Activated CD8-positive, alpha-beta T cell treated with anti-CD3 and anti-CD28 coated beads, Interleukin-2, amount 10 ng/mL, durations not matched to agents 7 days and 5 days (primary cell): ENCODE results near the gene FSTL4. TPM values are rescaled to one million over a fixed set of nuclear protein-coding genes. Genes with fewer than 3 reads are reported as not detected.

ENCODE experiments used
- ATAC-seq: fragments of 150-1000 bp; cut with Tn5 transposase; one replicate; pipeline ENCODE4 v1.10.0; 2021; ENCODE audit warnings: moderate library complexity
- CTCF ChIA-PET: fragments of 350-600 bp; sonication (Branson Sonifier 250); formaldehyde crosslinking; loops from one replicate; lab custom pipeline; 2021; ENCODE audit warnings: antibody characterized with exemption; lab: Charles Lee
- POLR2A ChIA-PET: fragments of 350-600 bp; sonication (Branson Sonifier 250); formaldehyde crosslinking; loops from one replicate; lab custom pipeline; 2021; ENCODE audit warnings: antibody characterized with exemption; lab: Charles Lee
- DNase-seq: peaks from one replicate; pipeline ENCODE4 v3.0.0-alpha.2; 2020
- H3K27ac Mint-ChIP-seq: one replicate; pipeline ENCODE4 v1.8.0; 2021; ENCODE audit warnings: mild to moderate bottlenecking, mixed read lengths
- H3K27me3 Mint-ChIP-seq: one replicate; pipeline ENCODE4 v1.8.0; 2021; ENCODE audit warnings: low read depth, mixed read lengths
- H3K36me3 Mint-ChIP-seq: one replicate; pipeline ENCODE4 v1.8.0; 2021; ENCODE audit warnings: low read depth, mixed read lengths
- H3K4me1 Mint-ChIP-seq: one replicate; pipeline ENCODE4 v1.8.0; 2021; ENCODE audit warnings: low read depth, mixed read lengths
- H3K4me3 Mint-ChIP-seq: one replicate; pipeline ENCODE4 v1.8.0; 2021; ENCODE audit warnings: mild to moderate bottlenecking, mixed read lengths
- H3K9me3 Mint-ChIP-seq: one replicate; pipeline ENCODE4 v1.8.0; 2022; ENCODE audit warnings: mixed read lengths; ENCODE audit not compliant: insufficient read depth
- microRNA-seq: library from miRNA; unstranded; fragments of <30 nt; microRNA quantifications from one replicate; pipeline ENCODE4 v1.2.0, GENCODE V29; 2022
- total RNA-seq, 2 experiments: library from RNA; stranded (reverse); gene quantifications; one replicate each; pipeline ENCODE4 v1.2.3, GENCODE V29; 2021

The FSTL4 gene
- total RNA-seq, 2 experiments from 2014 or later: not detected

DNA sequence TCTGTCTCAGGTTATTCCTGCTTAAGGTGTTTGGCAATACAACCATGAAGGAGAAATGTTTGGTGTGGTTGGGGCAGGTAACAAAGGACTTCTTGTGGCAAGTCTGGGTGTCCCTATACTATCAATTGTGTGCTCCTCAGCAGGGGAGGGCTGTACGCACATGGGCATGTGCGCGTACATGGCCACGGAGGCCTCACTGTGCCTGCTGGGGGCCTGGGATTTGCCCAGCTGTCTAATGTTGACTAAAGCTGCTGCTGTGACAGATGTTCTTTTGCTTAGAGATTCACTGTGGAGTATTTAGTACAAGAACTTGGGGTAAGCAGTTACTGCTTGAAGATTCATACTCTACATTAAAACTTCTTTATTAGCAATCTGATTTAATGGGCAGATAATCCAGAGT, 463.0 kb downstream of the FSTL4 start:
- Mint-ChIP-seq H3K4me3 (no peak overlapping the region), H3K9me3 (no peaks in the 10 kb centered on the region), H3K27ac (no peak overlapping the region), H3K4me1 (peaks cover 8% of the 10 kb centered on the region), H3K36me3 (no peaks in the 10 kb centered on the region), H3K27me3 (no peaks in the 10 kb centered on the region)
- DNase-seq (no peak), ATAC-seq (no peak)
- ChIA-PET POLR2A (no interaction called here), CTCF (no interaction called here)

DNA sequence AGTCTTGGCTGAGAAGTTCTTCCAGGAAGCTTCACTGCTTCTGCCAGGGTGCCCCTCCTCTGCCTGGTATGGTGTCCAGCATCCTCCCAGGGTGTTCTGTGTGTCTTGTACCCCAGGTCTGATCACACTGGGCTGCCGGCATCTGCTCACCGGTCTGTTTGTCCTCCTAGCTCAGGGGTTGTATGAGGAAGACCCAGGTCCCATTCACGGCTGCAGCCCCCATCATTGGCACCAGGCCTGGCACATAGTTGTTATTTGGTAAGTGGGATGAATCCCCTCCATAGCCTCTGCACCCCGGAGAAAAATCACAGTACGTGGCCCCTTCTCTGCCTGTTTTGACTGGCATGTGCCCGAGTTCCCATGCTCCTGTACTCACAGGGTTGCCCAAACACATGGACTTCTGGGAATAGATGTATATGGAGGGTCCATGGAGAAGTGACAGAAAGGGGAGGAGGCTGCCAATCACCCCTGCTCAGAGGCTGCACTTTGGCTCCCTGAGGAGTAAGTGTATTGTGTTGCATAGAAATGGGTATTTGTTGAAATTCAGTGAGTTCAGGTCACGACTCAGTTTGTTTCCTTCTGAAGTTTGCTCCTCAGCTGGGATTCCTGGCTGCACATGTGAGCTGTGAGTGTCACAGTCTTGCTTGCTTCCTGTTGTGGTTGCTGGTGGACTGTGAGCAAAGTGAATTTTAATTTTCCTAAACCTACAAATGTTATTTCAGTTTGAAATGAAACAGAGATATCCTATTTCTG, 464.4 kb downstream of the FSTL4 start:
- Mint-ChIP-seq H3K4me3 (no peak overlapping the region), H3K36me3 (no peaks in the 10 kb centered on the region), H3K4me1 (peaks cover 8% of the 10 kb centered on the region), H3K9me3 (no peaks in the 10 kb centered on the region), H3K27me3 (no peaks in the 10 kb centered on the region), H3K27ac (no peak overlapping the region)
- DNase-seq: no peak
- POLR2A ChIA-PET: no interaction called here
- no peak for ATAC-seq
- CTCF ChIA-PET: no interaction called here

DNA sequence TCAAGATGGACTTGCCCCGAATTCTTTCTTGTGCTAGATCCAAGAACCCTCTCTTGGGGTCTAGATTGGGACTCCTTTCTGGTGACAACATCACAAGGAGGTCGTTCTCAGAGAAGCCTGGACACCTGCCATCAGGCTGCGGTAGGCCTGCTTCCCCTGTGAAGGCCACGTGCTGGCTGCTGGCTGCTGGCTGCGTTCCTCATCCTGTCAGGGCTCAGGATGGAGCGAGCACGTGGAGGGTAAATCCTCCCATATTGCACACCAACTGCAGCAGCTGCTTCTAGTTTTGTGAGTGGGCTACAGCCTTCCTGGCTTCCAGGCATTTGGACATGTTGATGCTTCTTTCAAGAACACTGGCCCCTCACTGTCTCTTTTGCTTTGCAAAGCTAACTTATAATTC, 464.9 kb downstream of the FSTL4 start:
- ChIA-PET CTCF (no interaction called here), POLR2A (no interaction called here)
- H3K4me1 Mint-ChIP-seq: peaks cover 8% of the 10 kb centered on the region
- H3K27me3 Mint-ChIP-seq: no peaks in the 10 kb centered on the region
- no peaks in the 10 kb centered on the region for H3K9me3 Mint-ChIP-seq
- ATAC-seq (no peak), DNase-seq (no peak)
- no peak overlapping the region for H3K27ac Mint-ChIP-seq
- H3K4me3 Mint-ChIP-seq: no peak overlapping the region
- H3K36me3 Mint-ChIP-seq: no peaks in the 10 kb centered on the region

Small RNA genes lying within 50 kb of the gene (microRNA-seq; reads per million reads assigned to microRNA genes)
- gene MIR1289-2: not detected
